Fibroblast of skin of scalp (primary cell): ENCODE data around the gene LRP1B.
"Not testable (repeated sequence)": the region's sequence is repeated elsewhere in the genome, so short reads cannot be mapped to it uniquely, and the experiment has no call there.

Source experiments
- DNase-seq: peaks from one replicate; pipeline ENCODE4 v3.0.0-alpha.2; 2013

LRP1B gene

DNA sequence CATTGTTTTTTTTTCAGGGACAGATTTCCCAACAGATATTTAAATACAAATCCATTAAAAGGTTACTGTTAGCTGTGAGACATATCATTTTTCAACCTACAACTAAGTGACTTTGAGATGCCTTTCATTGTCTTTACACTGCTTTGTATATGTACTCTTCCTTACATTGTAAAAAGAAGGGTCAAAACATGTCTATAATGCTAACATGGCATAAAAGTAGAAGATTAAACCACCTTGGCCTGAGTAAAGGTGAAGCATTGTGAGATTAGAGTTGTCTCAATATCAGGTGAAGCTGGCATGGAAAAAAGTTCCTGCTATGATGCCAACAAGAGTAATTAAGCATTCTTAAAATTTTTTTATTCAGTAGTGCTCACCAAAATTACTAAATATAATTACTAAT lies 1842.1 kb downstream of the LRP1B start:
- DNase-seq, result no peak

DNA sequence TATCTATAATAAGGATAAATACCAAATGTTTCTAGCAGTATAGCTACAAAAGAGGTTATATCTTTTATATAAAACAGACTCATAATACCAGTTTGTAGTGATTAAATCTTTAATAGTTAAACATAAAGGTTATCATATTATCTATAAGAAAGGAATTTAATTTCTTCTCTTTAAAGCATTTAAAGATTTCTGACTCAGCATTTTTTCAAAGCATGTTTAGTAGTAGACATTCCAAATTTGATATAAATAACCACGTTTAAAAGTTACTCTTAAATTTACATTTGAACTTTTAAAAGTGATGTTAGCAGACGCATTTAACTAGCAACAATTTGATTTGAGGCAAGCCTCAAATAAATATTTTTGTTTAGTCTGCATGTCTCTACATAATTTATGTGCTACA lies 1842.6 kb downstream of the LRP1B start:
- no peak for DNase-seq

DNA sequence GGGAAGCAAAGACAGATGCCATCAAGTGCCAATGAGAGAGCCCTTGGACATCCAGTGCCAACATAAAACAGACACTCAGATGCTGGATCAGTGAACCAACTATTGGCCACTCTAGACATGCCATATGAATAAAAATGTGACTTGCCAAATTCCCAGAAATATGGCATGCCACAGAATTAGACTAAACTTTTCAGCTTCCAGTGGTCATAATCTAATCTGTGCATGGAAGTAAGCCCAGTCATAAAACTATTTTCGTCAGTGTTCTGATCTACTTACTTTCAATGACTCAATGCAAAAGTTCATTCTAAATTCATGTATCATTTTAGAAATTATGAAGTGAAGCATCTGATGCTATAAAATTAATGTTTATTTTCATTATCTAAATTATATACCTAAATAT lies 1844.4 kb downstream of the LRP1B start:
- no peak for DNase-seq

DNA sequence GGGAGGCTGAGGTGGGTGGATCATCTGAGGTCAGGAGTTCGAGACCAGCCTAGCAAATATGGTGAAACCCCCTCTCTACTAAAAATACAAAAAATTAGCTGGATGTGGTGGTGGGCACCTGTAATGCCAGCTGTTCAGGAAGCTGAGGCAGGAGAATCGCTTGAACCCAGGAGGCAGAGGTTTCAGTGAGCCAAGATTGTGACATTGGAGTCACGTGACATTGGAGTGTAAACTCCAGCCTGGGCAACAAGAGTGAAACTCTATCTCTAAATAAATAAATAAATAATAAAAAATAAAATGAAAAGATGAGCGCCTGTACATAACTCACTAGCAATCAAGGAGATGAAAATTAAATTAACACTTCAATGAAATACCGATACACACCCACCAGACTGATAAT lies 1853.5 kb downstream of the LRP1B start:
- DNase-seq, result not testable (repeated sequence)

DNA sequence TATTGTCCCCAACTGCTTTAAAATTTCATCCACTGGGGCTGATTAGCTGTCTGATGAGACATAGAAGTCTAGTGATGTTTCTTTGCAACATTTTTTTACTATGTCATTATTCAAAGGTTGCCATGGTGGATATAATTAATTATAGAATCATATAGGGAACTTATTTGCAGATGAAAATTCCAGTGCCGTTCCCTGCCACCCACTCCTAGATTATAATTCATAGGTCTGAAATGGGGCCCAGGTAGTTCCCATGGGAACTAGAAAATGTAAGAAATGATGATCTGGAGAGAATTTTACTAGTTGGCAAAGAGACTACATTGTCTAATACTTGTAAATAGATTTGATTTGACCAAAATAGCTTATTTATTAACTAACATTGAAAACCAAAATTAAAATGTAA lies 1854.2 kb downstream of the LRP1B start:
- DNase-seq, result no peak

DNA sequence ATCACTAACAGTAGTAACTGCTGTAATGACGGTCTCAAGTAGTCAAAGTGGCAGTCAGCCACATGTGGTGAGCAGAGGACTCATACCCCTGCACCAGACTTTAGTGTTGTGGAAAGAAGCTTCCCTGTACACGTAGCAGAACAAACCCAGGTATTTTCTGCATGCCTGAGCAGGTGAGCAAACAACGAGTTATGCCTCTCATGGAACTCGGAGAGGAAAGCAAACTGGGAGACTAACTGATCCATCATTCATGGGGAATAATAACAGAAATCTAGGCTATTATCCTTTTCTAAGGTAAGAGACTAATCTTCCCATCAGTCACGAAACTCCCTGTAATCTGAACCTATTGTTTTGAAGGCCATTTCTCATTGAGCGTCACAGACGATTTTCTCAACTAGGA lies 1855.4 kb downstream of the LRP1B start:
- no peak for DNase-seq

DNA sequence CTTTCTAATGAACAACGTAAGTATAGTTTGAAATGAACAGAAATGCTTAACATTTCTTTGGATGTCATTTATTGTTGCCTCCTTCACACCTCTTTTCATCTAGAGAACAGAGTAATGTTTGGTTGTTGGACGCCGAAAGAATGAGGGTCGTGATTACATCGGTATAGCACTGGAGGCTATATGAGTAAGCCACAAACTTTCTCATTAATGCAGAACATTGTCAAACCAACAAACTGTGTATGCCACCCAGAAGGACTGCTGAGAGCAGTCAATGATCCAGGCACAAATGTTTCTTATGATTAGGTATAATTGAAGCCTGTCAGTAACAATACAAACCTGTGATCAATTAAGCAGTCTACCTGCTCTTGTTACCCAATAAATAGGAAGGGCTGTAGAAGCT lies 1855.9 kb downstream of the LRP1B start:
- DNase-seq, result peak; percentile 1

DNA sequence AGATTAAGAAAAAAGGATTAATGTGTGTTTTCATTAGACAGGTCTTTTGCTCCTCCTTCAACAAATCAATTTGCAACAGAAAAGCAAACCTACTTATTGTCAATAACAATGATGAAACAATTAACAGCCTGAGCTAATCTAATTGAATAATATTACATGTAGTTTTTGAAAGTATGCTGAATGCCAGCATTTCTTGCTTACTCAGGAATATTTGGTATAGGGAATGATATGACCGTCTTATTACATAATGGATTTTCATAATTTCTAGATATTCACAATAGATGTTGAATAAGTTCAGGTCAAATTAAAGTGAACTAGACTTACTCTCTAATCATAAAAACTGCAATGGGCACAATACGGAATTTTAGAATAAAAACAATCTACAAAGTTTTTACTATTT lies 1856.9 kb downstream of the LRP1B start:
- no peak for DNase-seq

DNA sequence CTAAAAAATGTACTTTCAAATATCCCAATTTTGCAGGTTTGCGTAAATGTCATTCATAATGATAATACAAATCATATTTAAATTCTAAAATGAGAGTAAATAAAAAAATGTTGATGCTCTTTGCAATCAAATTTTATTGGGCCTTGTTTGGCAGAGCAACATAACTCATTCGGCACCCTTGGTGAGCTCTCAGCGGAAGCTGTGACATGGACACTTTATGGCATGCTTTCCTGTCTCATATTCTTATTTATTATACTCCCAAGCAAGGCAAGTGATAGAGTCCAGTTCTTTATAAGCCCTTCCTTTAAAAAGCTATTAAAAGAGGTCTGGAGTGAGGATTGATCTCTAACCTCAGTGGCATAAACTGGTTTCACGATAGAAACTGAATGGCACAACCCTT lies 1857.4 kb downstream of the LRP1B start:
- DNase-seq, result no peak

DNA sequence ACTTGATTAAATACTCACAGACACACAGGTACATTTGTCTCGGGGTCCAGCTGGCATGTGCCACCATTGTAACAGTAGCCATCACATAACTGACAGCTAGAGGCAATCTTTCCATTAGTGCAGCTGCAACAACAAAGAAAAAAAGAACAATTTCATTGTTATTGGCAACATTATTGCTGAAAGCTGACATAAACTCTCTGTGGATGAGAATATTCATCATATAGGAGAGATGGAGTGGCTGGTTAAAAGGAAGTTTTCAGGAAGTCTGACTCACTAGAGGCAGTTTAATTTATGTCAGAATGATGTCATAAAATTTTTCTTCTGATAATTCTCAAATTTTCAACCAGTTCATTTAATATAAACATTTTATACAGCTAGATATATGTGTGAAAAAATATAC lies 1860.6 kb downstream of the LRP1B start:
- DNase-seq, result no peak

DNA sequence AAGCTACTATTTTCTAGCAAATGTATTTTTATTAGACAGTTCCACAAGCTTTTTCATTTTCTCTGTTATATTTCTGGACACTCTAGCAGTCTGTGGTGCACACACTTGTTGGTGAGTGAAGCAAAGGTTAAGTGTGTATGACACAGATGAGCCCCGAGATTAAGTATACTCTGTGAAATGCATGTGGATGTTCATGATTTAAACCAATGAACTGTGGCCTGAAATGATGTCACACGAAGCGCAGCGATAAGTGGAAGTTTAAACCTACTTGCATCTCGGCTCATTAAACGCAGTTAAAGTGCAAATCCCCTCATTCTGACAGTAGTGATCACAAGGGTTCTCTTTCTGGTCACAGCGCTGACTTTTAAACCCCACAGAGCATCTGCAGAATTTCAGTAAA lies 1861.8 kb downstream of the LRP1B start:
- DNase-seq, result no peak

DNA sequence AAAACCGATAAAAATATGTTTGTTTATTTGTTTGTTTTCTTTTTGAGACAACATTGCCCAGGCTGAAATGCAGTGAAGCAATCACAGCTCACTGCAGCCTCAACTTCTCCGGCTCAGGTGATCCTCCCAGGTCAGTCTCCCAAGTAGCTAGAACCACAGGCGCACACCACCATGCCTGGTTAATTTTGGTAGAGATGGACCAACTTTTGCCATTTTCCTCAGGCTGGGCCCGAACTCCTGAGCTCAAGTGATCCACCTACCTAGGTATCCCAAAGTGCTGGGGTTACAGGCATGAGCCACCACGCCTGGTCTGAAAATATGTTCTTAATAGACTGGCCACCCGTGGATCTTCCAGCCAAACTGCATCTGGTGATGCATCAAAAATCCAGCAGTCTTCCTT lies 1867.9 kb downstream of the LRP1B start:
- no peak for DNase-seq

DNA sequence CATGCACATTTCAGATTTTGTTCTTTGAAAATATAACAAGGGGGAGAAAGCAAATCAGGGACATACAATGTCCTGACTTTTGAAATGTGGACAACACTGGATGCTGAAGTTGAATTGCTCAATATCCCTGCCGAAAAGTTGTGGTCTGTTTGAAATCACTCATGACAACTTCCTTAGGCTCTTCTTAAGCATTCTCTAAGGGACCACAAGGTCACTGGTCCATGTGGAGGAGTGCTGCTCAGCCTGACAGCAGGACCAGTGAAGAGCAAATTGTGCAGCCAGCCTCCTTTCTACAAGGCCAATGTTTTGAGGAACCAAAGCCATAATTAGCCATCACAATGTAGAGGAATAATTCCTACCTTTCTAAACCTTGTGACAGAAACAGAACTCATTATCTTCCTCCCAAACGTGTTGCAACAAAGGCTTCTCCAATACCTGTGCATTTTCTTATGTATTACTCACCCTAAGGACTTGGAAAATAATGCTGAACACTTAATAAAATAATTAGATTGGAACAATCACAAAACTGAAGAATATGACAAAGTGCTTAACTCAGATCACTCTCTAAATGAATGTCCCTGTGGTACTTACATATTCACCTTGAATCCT lies 1873.0 kb downstream of the LRP1B start:
- no peak for DNase-seq

DNA sequence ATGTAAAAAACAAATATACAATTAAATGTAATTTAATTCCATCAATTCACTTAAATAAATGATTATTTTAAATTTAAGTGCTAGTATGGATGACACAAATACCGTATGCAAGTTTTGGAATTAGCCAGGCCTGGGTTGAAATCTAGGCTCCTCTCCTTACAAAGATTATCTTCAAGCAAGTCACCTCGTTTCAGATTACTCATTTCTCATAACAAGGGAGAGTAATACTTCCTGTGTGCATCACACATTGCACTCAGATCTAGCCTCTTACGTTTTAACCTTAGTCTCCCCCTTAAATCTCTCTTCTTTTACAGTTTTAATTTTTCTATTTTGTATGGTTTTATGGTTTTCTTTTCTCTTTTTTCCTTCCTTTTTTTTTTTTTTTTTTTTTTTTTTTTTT lies 1874.7 kb downstream of the LRP1B start:
- DNase-seq, result no peak

DNA sequence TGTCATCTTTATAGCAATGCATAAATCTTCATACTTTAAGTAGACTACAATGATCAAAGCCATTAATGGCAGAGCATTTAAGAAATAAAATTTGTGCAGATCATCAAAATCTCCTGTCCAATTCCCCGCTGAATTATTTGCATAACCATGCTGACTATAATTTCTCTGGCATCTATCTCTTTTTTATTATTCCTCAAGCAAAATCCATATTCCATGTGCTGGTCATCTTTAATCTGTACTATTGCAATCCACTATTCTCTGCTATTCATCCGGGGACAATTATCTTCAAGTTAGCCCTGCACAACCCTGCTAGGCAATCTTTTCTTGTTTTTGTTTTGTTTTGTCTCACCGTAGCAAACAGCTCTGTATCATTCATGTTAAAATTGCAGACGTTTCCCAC lies 1881.0 kb downstream of the LRP1B start:
- no peak for DNase-seq

DNA sequence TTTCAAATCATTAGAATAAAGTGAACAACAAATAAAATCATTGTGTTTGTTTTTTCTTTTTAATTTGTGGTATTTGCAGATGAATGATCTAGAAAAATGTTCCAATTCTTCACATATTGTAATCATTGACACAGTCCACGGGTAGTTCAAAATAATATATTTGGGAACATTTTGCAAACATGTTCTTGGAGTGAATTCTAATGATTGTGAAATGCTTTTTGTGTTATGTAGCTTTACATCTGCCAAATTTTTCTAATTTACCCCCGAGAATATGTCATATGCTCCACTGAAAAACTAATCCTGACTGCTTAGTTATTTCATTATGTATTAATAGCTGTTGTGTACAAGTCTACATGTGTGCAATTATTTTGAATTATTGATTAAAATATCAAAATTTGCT lies 1882.2 kb downstream of the LRP1B start:
- no peak for DNase-seq

DNA sequence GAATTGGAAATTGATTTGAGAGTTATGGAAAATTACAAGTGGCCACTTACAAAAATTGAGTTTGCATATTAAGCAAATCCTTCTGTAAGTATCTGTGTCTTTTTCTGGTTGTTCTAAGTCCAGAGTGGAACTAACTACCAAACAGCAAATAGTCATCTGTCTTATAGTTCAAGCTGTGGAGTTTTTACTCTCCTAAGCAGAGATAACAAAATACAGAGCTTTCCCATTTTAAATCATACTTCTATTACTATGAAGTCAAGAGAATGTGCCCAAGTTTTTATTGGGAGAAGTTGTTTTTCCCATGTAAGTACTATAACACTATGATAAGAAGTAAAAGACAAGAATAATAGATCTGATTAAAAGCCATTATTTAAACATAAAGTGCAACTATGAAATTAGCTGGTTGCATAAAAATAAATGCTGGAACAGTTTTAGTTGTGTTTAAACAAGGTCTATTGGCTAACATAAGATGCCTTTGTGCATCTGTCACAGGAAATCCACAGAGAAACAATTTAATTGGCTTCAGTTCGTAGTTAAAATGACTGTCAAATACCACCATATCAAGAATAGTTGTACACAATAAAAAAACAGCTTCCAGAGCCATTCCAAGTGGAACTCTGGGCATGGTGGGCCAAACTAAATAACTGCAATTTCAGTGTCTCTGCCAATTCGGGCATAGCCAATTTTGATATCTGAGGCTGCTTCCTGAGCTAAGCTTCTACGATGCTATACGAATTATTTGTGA lies 1883.2 kb downstream of the LRP1B start:
- no peak for DNase-seq

DNA sequence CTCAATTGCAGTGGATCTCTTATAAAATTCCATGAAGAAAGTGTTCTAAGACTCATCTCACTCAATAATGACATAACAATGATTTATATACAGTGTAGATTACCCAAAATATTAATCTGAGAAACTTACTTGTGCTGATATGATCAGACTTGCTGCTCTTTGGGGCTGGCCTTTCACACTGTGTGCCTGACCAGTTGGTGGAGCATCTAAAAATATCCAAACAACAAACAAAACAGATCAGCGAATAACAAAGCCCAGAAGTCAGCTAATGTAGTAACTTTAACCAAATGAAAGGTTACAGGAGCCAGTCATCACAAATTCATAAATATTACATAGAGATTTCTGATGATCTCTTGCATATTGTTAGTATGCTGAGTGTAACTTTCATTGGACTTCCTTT lies 1883.9 kb downstream of the LRP1B start:
- DNase-seq, result no peak

DNA sequence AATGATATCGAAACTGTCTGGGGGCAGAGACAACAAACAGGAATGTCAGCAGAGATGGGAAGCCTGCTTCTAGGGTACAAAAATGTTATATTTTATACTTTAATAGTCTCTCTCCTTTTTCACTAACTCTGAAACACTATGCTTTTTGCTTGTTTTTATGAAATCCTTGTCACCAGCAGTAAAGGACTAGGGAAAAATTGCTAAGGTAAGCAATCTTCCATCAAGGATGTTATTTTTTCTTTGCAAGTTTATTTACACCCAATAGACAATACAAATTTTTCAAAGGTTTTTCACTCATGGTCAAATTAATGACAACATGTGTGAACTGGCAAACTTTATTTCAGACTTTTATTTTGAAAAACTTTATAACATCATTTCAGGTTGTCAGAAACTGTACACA lies 1884.8 kb downstream of the LRP1B start:
- no peak for DNase-seq

DNA sequence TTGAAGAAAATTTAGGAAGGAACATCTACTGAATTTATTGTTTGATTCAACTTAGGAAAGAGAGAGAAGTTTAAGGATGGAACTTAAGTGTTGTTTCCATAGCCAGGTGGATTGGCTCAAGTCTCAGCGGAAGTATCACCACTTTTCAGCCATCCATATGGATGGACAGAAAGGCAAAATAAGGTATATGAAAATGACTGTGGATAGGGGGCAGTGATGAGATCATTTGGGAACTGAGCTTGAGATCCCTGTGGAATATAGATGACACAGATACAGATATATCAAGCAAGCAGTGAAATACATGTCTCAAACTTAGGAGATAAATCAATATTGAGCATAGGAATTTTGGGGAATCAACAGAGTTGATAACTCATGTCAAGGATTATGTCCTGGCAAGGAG lies 1887.9 kb downstream of the LRP1B start:
- DNase-seq, result no peak

DNA sequence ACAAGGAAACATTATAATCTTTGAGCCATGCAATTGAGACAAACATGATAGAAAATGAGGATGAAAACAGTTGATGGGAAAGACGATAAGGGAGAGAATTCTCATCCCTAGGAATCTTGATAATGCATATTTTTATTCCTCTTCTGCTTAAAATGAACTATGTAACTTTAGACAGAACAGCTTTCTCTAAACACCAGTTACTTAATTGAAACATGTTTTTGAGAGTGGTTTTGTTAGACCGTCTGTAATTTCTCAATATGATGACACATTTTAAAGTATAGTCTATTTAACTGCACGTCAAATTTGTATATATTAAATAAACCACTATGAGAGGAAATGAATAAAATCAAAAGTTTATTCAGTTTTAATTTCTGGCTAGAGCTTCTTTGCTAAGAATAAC lies 1896.7 kb downstream of the LRP1B start:
- no peak for DNase-seq

DNA sequence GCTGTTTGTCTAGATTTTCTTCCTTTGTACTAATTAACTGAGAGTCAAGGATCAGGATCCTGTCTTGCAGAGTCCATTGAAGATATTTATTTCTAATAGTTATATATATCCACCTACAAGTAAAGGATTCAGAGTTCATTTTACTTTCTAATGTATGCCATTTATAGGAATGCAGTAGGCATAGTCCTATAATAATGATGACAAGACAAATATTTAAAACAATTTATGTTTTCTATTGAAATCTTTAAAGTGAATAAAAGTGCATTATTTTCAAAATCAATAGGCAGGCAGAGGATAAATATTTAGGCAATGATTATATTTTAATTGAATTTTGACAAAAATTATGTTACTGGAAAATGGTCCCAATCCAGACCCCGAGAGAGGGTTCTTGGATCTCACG lies 1919.9 kb downstream of the LRP1B start:
- no peak for DNase-seq

DNA sequence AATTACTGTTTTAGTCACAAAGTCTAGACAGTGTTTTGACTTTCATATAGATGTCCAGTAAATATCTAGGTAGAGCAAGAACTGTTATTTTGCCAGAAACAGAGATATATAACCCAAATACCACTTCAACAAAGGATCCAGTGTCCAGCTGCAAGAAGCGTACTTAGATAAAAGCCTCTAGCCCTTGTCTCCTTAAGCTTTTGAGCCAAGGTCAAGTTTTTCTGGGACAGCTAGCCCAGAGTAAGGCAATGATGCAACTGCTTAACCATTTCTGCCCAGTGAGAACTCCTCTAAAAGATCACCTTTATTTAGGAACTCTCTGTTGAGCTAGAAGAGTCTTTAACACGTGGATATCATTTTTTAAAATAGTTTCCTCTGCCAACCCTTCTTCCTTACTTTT lies 1925.7 kb downstream of the LRP1B start:
- no peak for DNase-seq

DNA sequence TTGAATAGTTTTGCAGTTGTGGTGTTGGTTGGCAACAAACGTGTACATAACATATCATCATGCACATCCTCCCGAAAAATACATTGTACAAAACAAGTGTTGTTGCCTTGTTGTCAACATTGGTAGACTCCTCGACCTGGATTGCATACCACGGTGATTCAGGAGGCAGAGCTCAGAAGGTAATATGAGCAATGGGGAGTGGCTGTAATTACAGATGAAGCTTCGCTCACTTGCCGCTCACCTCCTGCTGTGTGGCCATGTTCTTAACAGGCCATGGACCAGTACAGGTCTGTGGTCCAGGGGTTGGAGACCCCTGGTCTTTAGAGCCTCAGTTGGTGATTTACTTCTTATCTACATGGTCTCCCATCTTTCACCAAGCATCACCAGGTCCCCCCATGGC lies 1927.5 kb downstream of the LRP1B start:
- no peak for DNase-seq

DNA sequence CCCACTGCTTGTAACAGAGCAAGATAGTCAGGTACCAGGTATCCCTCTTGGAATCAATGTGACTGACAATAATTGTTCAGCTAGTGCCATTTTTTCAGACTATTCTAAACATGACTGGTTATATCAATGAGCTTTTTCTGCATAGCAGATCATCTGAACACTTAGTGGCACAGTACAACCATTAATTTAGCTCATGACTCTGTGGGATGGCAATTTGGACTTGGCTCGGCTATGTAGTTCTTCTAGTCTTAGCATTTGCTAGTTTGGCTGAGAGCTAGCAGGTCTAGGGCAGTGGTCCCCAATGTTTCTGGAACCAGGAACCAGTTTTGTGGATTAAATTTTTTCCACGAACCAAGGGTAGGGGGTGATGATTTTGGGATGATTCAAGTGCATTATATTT lies 1929.2 kb downstream of the LRP1B start:
- no peak for DNase-seq
